Ovary (tissue), 3 donors: ENCODE measurements around the gene RPP40.

ENCODE experiments used
- POLR2A ChIP-seq: fragments of 450-650 bp; IDR thresholded peaks from one replicate; pipeline ENCODE4 v1.6.1; 2017; ENCODE audit warnings: antibody characterized with exemption, mild to moderate bottlenecking, moderate library complexity
- TF ChIP-seq, protein P1 (sequence below), 3 donors: fragments of 450-650 bp in 2 of 3; fragments of 200-600 bp in 1 of 3; IDR thresholded peaks; one replicate each; pipeline versions ENCODE4 v1.5.1 to v1.8.0; 2016 to 2022; ENCODE audit warnings: antibody characterized with exemption in 3 of 3, mild to moderate bottlenecking in 1 of 3
- donor health status: DM: no; HTN: no; CAD: no.

DNA sequence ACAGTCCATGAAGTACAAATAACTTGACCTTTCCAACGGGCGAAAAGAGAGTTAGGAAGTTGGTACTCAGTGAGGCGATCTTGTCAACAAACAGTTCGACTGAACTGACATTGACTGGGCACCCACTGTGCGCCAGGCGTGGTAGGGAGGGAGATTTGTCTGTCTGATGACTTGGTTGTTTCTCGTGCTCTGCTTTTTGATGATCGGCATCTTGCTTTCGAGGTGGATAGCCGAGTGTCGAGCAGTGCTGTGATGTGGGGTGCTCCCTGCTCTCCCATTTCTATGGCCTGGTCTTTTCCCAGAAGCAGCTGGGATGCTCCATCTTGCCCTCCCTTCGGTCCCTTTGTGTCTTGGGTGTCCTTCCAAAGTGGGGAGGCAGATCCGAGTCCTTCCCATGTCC is 30.4 kb downstream of the RPP40 start:
- TF ChIP-seq, protein P1, sequence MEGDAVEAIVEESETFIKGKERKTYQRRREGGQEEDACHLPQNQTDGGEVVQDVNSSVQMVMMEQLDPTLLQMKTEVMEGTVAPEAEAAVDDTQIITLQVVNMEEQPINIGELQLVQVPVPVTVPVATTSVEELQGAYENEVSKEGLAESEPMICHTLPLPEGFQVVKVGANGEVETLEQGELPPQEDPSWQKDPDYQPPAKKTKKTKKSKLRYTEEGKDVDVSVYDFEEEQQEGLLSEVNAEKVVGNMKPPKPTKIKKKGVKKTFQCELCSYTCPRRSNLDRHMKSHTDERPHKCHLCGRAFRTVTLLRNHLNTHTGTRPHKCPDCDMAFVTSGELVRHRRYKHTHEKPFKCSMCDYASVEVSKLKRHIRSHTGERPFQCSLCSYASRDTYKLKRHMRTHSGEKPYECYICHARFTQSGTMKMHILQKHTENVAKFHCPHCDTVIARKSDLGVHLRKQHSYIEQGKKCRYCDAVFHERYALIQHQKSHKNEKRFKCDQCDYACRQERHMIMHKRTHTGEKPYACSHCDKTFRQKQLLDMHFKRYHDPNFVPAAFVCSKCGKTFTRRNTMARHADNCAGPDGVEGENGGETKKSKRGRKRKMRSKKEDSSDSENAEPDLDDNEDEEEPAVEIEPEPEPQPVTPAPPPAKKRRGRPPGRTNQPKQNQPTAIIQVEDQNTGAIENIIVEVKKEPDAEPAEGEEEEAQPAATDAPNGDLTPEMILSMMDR (IDR thresholded peaks at IDR 0.05), result no peak
- no peak for TF ChIP-seq POLR2A
